ENCODE data around the gene MRPS31.

The MRPS31 gene

DNA sequence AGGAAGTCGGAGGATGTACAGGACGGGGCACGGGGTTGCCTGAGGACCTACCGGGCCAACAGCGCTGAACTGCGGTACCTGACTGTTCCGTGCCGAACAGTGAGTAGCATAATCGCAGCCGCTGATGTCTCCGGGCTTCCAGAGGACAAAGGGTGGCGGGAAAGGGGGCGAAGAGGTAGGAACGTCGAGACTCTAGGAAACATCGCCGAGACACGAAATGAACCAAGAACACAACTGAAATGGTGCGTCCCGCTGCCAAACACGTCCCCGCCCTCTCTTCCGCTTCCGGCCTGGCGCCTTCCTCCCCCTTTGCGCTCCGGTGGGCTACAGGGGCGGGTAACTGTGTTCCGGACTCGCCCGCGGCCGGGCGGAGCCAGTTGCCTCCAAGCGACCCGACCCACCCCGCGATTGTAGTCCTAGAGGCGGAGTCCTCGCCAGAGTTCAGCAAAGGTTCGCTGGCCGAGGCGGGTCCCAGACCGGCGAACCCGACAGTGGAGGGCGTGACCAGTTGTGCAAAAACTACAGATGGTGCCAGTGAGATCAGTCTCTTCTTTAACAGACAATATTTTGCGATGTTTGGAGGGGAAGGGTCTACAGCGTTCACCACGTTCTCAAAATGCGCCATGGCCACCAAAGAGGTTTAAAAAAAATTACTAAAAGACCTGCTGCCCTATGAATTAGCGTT is at the start of gene MRPS31:
Gene MRPS31 (minus strand): TSS at position 257 of the 685 bp plus-strand sequence. CDS start 54 bp downstream, at position 203.
- peak; percentile 41 to 93 for DNase-seq (ENCODE audit: low read depth in 1 of 2, low spot score in 1 of 2)
- TF ChIP-seq JUND (IDR thresholded peaks at IDR 0.05; ENCODE audit: low read depth) = no peak
- in situ Hi-C loops (cut with HindIII; ENCODE audit: low pct_unique_long_range_greater_than_20kb, low sequenced_read_pairs) = no loop called here

GRCh38 chr13:40819797-40820315 is 48.9 kb upstream of the MRPS31 start:
- in situ Hi-C loops (cut with HindIII; ENCODE audit: low pct_unique_long_range_greater_than_20kb, low sequenced_read_pairs) = no loop called here
- no peak for TF ChIP-seq JUND (IDR thresholded peaks at IDR 0.05; ENCODE audit: low read depth)
- no peak for DNase-seq (ENCODE audit: low read depth in 1 of 2, low spot score in 1 of 2)

GRCh38 chr13:40818926-40819325 is 47.9 kb upstream of the MRPS31 start:
- no peak for DNase-seq (ENCODE audit: low read depth in 1 of 2, low spot score in 1 of 2)
- in situ Hi-C loops (cut with HindIII; ENCODE audit: low pct_unique_long_range_greater_than_20kb, low sequenced_read_pairs) = no loop called here
- TF ChIP-seq JUND (IDR thresholded peaks at IDR 0.05; ENCODE audit: low read depth) = no peak

GRCh38 chr13:40814803-40815202 is 43.8 kb upstream of the MRPS31 start:
- no peak for DNase-seq (ENCODE audit: low read depth in 1 of 2, low spot score in 1 of 2)
- no peak for TF ChIP-seq JUND (IDR thresholded peaks at IDR 0.05; ENCODE audit: low read depth)
- in situ Hi-C loops (cut with HindIII; ENCODE audit: low pct_unique_long_range_greater_than_20kb, low sequenced_read_pairs) = no loop called here

DNA sequence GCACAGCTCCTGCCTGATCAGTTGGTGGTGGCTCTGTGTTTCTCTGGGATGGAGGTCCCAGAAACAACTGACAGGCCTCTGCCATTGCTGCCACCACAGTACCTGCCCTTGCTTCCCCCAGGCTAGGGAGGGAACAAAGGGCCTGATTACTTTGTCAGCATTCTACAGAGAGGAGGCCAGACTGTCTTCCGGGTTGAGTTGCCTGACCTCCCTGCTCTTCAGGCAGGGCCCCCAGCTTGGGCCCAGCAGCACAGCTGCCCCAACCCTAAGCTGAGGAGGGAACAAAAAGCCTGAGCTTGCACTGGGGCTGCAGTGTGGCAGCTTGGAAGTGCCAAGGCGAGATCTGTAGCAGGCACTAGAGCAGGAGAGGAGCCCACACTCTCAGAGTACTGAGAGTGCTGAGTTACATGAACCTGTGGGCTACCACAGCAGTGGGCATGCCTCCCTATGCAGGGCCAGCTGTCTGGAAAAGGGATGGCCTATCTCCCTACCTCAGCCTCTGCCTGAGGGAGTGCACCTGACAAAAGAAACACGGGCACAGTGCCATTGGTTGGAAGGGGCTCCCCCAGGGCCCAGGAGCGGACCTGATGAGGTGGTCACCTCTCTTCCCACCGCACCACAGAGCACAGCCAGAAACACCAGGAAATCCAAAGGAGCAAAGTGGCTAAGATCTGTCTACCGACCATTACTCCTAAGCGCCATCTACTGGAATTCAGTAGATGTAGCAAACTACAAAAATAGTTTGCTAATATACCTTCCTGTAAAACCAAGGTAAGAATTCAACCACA is 42.9 kb upstream of the MRPS31 start:
- peak; percentile 25 to 52 for DNase-seq (ENCODE audit: low read depth in 1 of 2, low spot score in 1 of 2)

DNA sequence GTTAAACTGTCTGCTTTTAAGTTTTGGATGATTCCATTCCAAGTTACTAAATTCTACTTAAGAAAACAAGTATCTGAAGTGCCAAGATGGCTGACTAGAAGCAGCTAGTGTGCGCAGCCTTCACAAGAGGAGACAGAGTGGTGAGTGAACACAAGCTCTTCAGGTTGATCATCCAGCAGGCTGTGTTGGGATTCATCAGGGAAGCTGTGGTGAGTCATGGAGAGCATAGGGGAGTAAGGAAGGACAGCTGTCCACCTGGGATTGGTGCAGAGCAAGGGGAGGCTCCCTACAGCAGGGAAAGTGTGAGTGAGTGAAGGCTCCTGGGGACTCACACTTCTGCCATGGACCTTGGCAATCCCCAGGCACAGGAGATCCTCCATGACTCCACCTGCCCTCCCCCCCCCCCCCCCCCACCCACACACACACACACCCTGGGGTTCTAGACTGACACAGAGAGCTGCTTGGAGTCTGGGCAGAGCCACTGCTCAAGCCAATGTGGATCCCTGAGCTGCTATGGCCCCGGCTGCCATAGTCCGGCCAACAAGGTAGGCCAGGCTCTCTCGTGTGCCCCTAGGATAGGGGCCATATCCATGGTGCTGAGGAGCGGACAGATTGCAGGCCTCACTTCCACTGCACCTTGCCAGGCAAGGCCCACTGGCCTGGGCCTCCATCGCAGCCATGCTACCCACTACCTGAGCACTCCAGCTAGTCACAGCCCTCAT is 41.9 kb upstream of the MRPS31 start:
- no peak for TF ChIP-seq JUND (IDR thresholded peaks at IDR 0.05; ENCODE audit: low read depth)
- no peak for DNase-seq (ENCODE audit: low read depth in 1 of 2, low spot score in 1 of 2)
- in situ Hi-C loops (cut with HindIII; ENCODE audit: low pct_unique_long_range_greater_than_20kb, low sequenced_read_pairs) = no loop called here

More for the DNA sequence above, 42.9 kb upstream of the MRPS31 start:
- in situ Hi-C loops (cut with HindIII; ENCODE audit: low pct_unique_long_range_greater_than_20kb, low sequenced_read_pairs) = no loop called here
- TF ChIP-seq JUND (IDR thresholded peaks at IDR 0.05; ENCODE audit: low read depth) = no peak

GRCh38 chr13:40812102-40812501 is 41.1 kb upstream of the MRPS31 start:
- DNase-seq (ENCODE audit: low read depth in 1 of 2, low spot score in 1 of 2) = no peak
- in situ Hi-C loops (cut with HindIII; ENCODE audit: low pct_unique_long_range_greater_than_20kb, low sequenced_read_pairs) = no loop called here
- TF ChIP-seq JUND (IDR thresholded peaks at IDR 0.05; ENCODE audit: low read depth) = no peak

DNA sequence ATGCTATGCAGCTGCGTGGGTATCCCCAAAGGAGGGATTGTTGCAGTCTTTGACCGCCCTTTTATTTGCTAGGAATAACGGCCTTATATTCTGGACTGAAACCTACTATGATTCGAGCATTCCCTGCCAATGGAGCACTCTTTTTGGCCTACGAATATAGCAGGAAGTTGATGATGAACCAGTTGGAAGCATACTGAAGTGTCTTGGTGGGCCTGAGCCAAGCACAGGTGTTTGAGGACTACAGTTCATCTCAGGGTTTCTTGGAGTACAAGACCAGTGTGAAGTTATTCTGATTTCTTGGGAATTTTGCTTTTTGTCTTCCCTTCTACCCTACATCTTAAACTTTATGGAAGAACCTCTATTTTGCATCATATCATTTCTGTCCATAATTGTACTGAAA is 38.5 kb upstream of the MRPS31 start:
- in situ Hi-C loops (cut with HindIII; ENCODE audit: low pct_unique_long_range_greater_than_20kb, low sequenced_read_pairs) = no loop called here
- DNase-seq (ENCODE audit: low read depth in 1 of 2, low spot score in 1 of 2) = no peak
- TF ChIP-seq JUND (IDR thresholded peaks at IDR 0.05; ENCODE audit: low read depth) = no peak

GRCh38 chr13:40806241-40806640 is 35.3 kb upstream of the MRPS31 start:
- no peak for TF ChIP-seq JUND (IDR thresholded peaks at IDR 0.05; ENCODE audit: low read depth)
- in situ Hi-C loops (cut with HindIII; ENCODE audit: low pct_unique_long_range_greater_than_20kb, low sequenced_read_pairs) = no loop called here
- DNase-seq (ENCODE audit: low read depth in 1 of 2, low spot score in 1 of 2) = no peak

DNA sequence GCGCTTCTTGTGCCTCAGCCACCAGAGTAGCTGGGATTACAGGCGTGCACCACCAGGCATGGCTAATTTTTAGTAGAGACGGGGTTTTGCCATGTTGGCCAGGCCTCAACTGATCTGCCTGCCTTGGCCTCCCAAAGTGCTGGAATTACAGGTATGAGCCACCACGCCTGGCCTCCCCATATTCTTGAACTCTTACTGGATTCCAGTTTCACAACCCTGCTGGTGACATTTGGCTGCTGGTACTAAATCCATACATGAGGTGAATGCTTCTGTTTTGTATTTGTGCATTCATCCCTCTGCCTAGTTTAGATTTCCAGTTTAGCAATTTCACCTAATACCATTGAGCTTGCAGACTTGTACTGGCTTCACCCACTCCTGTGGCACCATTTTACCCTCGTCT is 32.3 kb upstream of the MRPS31 start:
- no peak for DNase-seq (ENCODE audit: low read depth in 1 of 2, low spot score in 1 of 2)
- TF ChIP-seq JUND (IDR thresholded peaks at IDR 0.05; ENCODE audit: low read depth) = no peak
- in situ Hi-C loops (cut with HindIII; ENCODE audit: low pct_unique_long_range_greater_than_20kb, low sequenced_read_pairs) = no loop called here

DNA sequence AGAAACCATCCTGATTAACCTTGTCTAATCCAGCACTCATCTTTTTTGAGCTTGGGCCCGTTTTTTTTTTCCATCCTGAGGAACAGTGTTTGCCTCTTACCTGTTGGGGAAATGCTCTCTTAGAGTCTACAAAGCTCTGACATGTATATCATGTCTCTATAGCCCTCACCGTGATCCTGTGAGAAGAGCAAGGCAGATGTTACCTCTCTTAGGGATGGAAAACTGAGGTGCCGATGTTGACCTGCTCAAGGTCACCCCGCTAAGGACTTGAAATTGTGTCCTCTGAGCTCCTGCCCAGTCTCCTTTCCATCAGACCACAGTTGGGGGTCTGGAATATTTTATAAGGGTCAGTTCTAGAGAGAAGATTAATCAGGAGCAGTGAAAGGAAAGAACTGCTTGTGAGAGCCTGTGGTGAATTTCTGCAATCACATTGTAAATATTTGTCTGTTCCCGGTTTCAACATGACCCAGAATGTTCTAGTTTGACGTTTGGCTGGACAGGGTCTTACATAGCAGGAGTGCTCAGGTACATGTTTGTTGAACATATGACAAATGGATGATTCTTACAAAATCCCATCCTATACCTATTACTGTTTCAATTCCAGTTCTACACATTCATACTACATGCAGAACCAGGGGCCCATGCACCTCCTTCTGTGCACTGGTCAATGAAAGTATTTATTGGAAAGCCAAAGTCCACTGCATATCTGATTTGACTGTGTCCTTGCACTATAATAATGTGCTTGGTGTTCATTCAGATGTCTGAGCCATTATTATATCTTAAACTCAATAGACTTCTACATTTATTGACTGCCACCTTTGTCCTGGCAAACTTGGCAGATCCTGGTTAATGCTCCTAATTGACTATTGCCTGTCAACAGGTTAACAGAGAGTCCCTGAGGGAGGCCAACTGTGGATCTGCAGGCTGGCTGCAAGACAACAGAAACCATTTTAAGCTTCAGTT is 30.5 kb upstream of the MRPS31 start:
- TF ChIP-seq JUND (IDR thresholded peaks at IDR 0.05; ENCODE audit: low read depth) = no peak
- in situ Hi-C loops (cut with HindIII; ENCODE audit: low pct_unique_long_range_greater_than_20kb, low sequenced_read_pairs) = no loop called here
- DNase-seq (ENCODE audit: low read depth in 1 of 2, low spot score in 1 of 2) = peak in 1 of 2 experiments; percentile 15

DNA sequence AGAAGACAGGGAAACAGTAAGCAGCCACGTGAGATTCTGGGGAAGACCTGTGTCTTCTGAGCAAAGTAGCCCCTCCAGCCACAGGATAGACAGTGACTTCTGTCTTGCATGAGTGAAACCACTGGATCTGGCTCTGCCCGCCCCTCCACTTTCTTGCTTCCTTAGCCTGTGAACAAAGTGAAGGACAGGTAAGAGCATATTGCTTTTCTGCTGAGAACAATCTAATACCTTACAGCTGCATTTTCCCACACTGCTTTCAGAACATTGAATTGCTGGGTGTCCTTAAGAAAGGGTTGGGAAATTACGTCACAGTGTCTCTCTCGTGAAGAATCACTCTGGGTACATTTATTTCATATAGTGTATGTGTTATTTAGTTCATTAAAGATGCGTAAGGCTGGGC is 29.6 kb upstream of the MRPS31 start:
- in situ Hi-C loops (cut with HindIII; ENCODE audit: low pct_unique_long_range_greater_than_20kb, low sequenced_read_pairs) = no loop called here
- no peak for TF ChIP-seq JUND (IDR thresholded peaks at IDR 0.05; ENCODE audit: low read depth)
- no peak for DNase-seq (ENCODE audit: low read depth in 1 of 2, low spot score in 1 of 2)
